Keratinocyte (primary cell): ENCODE measurements around the gene SYT1. TPM values are rescaled to one million over a fixed set of nuclear protein-coding genes. Genes with fewer than 3 reads are reported as not detected.

Experiments
- DNase-seq: peaks from one replicate; pipeline ENCODE4 v3.0.0-alpha.2; 2011; ENCODE audit warnings: low read depth, missing footprints, low spot score
- FAIRE-seq: peaks from 2 replicates; lab custom pipeline; 2011; peaks lifted over from hg19 to GRCh38; lab: Jason Lieb, UNC
- H2AFZ ChIP-seq: 2 replicates; pipeline ENCODE4 v1.6.0; 2012; ENCODE audit warnings: low read length, control low read depth, inconsistent platforms; ENCODE audit not compliant: control insufficient read depth
- H3K27ac ChIP-seq: 2 replicates; pipeline ENCODE4 v1.5.1; 2011; ENCODE audit warnings: low read length; ENCODE audit not compliant: control insufficient read depth, insufficient read depth
- H3K27me3 ChIP-seq: 3 replicates; pipeline ENCODE4 v1.6.0; 2011; ENCODE audit warnings: low read length; ENCODE audit not compliant: control insufficient read depth, insufficient read depth; ENCODE audit errors: extremely low read depth
- H3K36me3 ChIP-seq, 2 experiments: 2 replicates in 1 of 2; 3 replicates in 1 of 2; pipeline ENCODE4 v1.5.1; 2011; ENCODE audit warnings: low read length in 2 of 2, mild to moderate bottlenecking in 1 of 2; ENCODE audit not compliant: control insufficient read depth in 2 of 2, insufficient read depth in 2 of 2; ENCODE audit errors: extremely low read depth in 1 of 2
- H3K4me1 ChIP-seq: 3 replicates; pipeline ENCODE4 v1.5.1; 2011; ENCODE audit warnings: low read length; ENCODE audit not compliant: control insufficient read depth, insufficient read depth; ENCODE audit errors: extremely low read depth
- H3K4me2 ChIP-seq: 3 replicates; pipeline ENCODE4 v1.6.0; 2011; ENCODE audit warnings: low read depth, low read length; ENCODE audit not compliant: control insufficient read depth, insufficient read depth; ENCODE audit errors: extremely low read depth
- H3K4me3 ChIP-seq, 3 experiments: fragments of 200-600 bp in 1 of 3; sonication (generic) in 1 of 3; 2 replicates in 2 of 3; 3 replicates in 1 of 3; pipeline ENCODE4 v1.5.1; 2011 to 2016; ENCODE audit warnings: low read length in 3 of 3, mild to moderate bottlenecking in 3 of 3, control low read depth in 2 of 3, inconsistent platforms in 1 of 3, low read depth in 1 of 3, mixed read lengths in 1 of 3, mixed run types in 1 of 3, moderate library complexity in 1 of 3; ENCODE audit not compliant: control insufficient read depth in 2 of 3, insufficient read depth in 2 of 3; ENCODE audit errors: extremely low read depth in 1 of 3
- H3K79me2 ChIP-seq: 2 replicates; pipeline ENCODE4 v1.6.0; 2012; ENCODE audit warnings: low read length; ENCODE audit not compliant: control insufficient read depth, insufficient read depth
- H3K9ac ChIP-seq: 3 replicates; pipeline ENCODE4 v1.6.0; 2011; ENCODE audit warnings: low read length; ENCODE audit not compliant: control insufficient read depth, insufficient read depth; ENCODE audit errors: extremely low read depth
- H3K9me1 ChIP-seq: 3 replicates; pipeline ENCODE4 v1.6.0; 2011; ENCODE audit warnings: low read length; ENCODE audit not compliant: control insufficient read depth, insufficient read depth; ENCODE audit errors: extremely low read depth
- H3K9me3 ChIP-seq: 2 replicates; pipeline ENCODE4 v1.5.1; 2012; ENCODE audit warnings: low read depth, low read length; ENCODE audit not compliant: control insufficient read depth
- H4K20me1 ChIP-seq: 3 replicates; pipeline ENCODE4 v1.6.0; 2011; ENCODE audit warnings: low read length; ENCODE audit not compliant: control insufficient read depth, insufficient read depth; ENCODE audit errors: extremely low read depth
- CTCF ChIP-seq, 3 experiments: IDR thresholded peaks in 1 of 3; conservative IDR thresholded peaks in 1 of 3; optimal IDR thresholded peaks in 1 of 3; 2 replicates in 2 of 3; 3 replicates in 1 of 3; pipeline versions ENCODE3 to v1.5.1; 2011; ENCODE audit warnings: low read length in 3 of 3, mild to moderate bottlenecking in 3 of 3, moderate library complexity in 2 of 3, control low read depth in 1 of 3, inconsistent platforms in 1 of 3; ENCODE audit not compliant: insufficient read depth in 2 of 3; ENCODE audit errors: extremely low read depth in 1 of 3
- EZH2 ChIP-seq: IDR thresholded peaks from one replicate; pipeline ENCODE4 v1.6.1; 2012; ENCODE audit warnings: inconsistent platforms, mild to moderate bottlenecking, low read length, moderate library complexity
- dilution Hi-C: fragments of 300-500 bp; cut with MboI; formaldehyde crosslinking; loops from one replicate; pipeline ENCODE4 v1.7.0; 2020; ENCODE audit warnings: low sequenced_read_pairs; ENCODE audit not compliant: extremely low pct_ligation_motif_present
- polyA plus RNA-seq, 5 experiments: library from polyadenylated mRNA; depleted of rRNA in 3 of 5; stranded (reverse) in 3 of 5; stranded (forward) in 1 of 5; unstranded in 1 of 5; fragments of >200 nt; gene quantifications; 1 replicate in 1 of 5; 2 replicates in 3 of 5; 3 replicates in 1 of 5; pipeline versions ENCODE4 v1.2.1 to v1.2.3, GENCODE V29; 2011 to 2012; ENCODE audit warnings: missing spikeins in 2 of 5, low read depth in 1 of 5, low replicate concordance in 1 of 5

SYT1 gene
- polyA plus RNA-seq, 1 donor (not counting 4 experiments of a cell fraction or from before 2014, with no cell fraction given), result 6.1 TPM

- Histone ChIP-seq H3K4me1 (peaks cover 15% of the 10 kb centered on the region), H3K79me2 (no peaks in the 10 kb centered on the region), H3K9ac (no peak overlapping the region), H3K4me2 (no peak overlapping the region), H3K4me3 (no peak overlapping the region), H2AFZ (no peak overlapping the region), H3K27me3 (no peaks in the 10 kb centered on the region), H4K20me1 (no peaks in the 10 kb centered on the region), H3K27ac (no peak overlapping the region), H3K36me3 (no peaks in the 10 kb centered on the region), H3K9me1 (no peaks in the 10 kb centered on the region), H3K9me3 (no peaks in the 10 kb centered on the region)
- DNase-seq (no peak), FAIRE-seq (no peak)
- dilution Hi-C loops, result no loop called here
- TF ChIP-seq CTCF (optimal IDR thresholded peaks at IDR 0.05 in 1 of 3, IDR thresholded peaks at IDR 0.05 in 1 of 3, conservative IDR thresholded peaks at IDR 0.05 in 1 of 3; ENCODE audit: extremely low read depth in 1 of 3, insufficient read depth in 2 of 3, low read length in 3 of 3), result no peak
These were observed 101.5 kb downstream of the SYT1 start for GRCh38 chr12:78966062-78966461.

- Histone ChIP-seq H3K9me3 (no peaks in the 10 kb centered on the region), H3K4me2 (no peak overlapping the region), H3K27me3 (no peaks in the 10 kb centered on the region), H4K20me1 (no peaks in the 10 kb centered on the region), H3K9ac (no peak overlapping the region), H3K4me1 (peaks cover 15% of the 10 kb centered on the region), H3K4me3 (no peak overlapping the region), H2AFZ (no peak overlapping the region), H3K79me2 (no peaks in the 10 kb centered on the region), H3K36me3 (no peaks in the 10 kb centered on the region), H3K27ac (no peak overlapping the region), H3K9me1 (no peaks in the 10 kb centered on the region)
- DNase-seq (no peak), FAIRE-seq (no peak)
- TF ChIP-seq EZH2, result no peak
- TF ChIP-seq CTCF (optimal IDR thresholded peaks at IDR 0.05 in 1 of 3, IDR thresholded peaks at IDR 0.05 in 1 of 3, conservative IDR thresholded peaks at IDR 0.05 in 1 of 3; ENCODE audit: extremely low read depth in 1 of 3, insufficient read depth in 2 of 3, low read length in 3 of 3), result no peak
- dilution Hi-C loops, result no loop called here
These were observed 102.4 kb downstream of the SYT1 start for GRCh38 chr12:78966926-78967325.
